IMR-90 (cell line): ENCODE measurements around the gene SDHAF1. TPM values are rescaled to one million over a fixed set of nuclear protein-coding genes. Genes with fewer than 3 reads are reported as not detected.
A peak's percentile ranks its signal among the peaks of the same experiment; 100 is the strongest.

Experiments
- ATAC-seq: fragments of 200-7000 bp; cut with Tn5 transposase; 2 replicates; pipeline ENCODE4 v1.9.1; 2020; ENCODE audit warnings: low read depth, mild to moderate bottlenecking, moderate library complexity
- BruUV-seq: library from RNA; stranded (reverse); fragments of 400-500 nt; replicated peaks from 2 replicates; lab custom pipeline; 2021; lab: Mats Ljungman, UMichigan
- CTCF ChIA-PET: fragments of 300-600 bp; formaldehyde crosslinking; extraction: SDS; loops from one replicate; lab custom pipeline; 2021; ENCODE audit warnings: antibody characterized with exemption; lab: Yijun Ruan, JAX
- POLR2A ChIA-PET: fragments of 300-600 bp; sonication (Branson Sonifier 250); formaldehyde crosslinking; loops from one replicate; lab custom pipeline; 2022; ENCODE audit warnings: antibody characterized with exemption; ENCODE audit not compliant: unreplicated experiment; lab: Charles Lee
- DNase-seq: peaks from one replicate; pipeline ENCODE4 v3.0.0; 2013
- H2AFZ ChIP-seq: replicated peaks from 2 replicates; pipeline ENCODE3; 2013; ENCODE audit warnings: low read length, mild to moderate bottlenecking; ENCODE audit not compliant: poor library complexity
- H2AK5ac ChIP-seq: 2 replicates; pipeline ENCODE4 v1.6.1; 2013; ENCODE audit warnings: low read depth, low read length, inconsistent platforms
- H2AK9ac ChIP-seq: replicated peaks from 2 replicates; pipeline ENCODE3; 2013; ENCODE audit warnings: mild to moderate bottlenecking, low read depth, low read length, moderate library complexity; ENCODE audit not compliant: poor library complexity
- H2BK120ac ChIP-seq: 2 replicates; pipeline ENCODE4 v1.6.1; 2013; ENCODE audit warnings: low read depth, low read length, inconsistent platforms
- H2BK15ac ChIP-seq: 3 replicates; pipeline ENCODE4 v1.6.1; 2013; ENCODE audit warnings: low read depth, low read length, inconsistent platforms
- H2BK20ac ChIP-seq: 2 replicates; pipeline ENCODE4 v1.6.1; 2013; ENCODE audit warnings: low read depth, mild to moderate bottlenecking, inconsistent platforms, low read length, moderate library complexity
- H2BK5ac ChIP-seq: 2 replicates; pipeline ENCODE4 v1.6.1; 2013; ENCODE audit warnings: mild to moderate bottlenecking, low read depth, low read length, inconsistent platforms; ENCODE audit not compliant: poor library complexity, severe bottlenecking
- H3K14ac ChIP-seq: replicated peaks from 2 replicates; pipeline ENCODE4 v1.6.1; 2013; ENCODE audit warnings: low read depth, low read length, inconsistent platforms
- H3K18ac ChIP-seq: 2 replicates; pipeline ENCODE4 v1.6.1; 2013; ENCODE audit warnings: low read depth, low read length, control low read depth
- H3K23ac ChIP-seq: 2 replicates; pipeline ENCODE4 v1.6.1; 2013; ENCODE audit warnings: low read depth, low read length, inconsistent platforms
- H3K27ac ChIP-seq: 2 replicates; pipeline ENCODE4 v1.5.1; 2013; ENCODE audit warnings: mild to moderate bottlenecking, control low read depth, low read length; ENCODE audit not compliant: insufficient read depth
- H3K27me3 ChIP-seq: 2 replicates; pipeline ENCODE4 v1.6.1; 2013; ENCODE audit warnings: low read length; ENCODE audit not compliant: control insufficient read depth, insufficient read depth
- H3K36me3 ChIP-seq: 2 replicates; pipeline ENCODE4 v1.6.1; 2013; ENCODE audit warnings: low read length, mixed read lengths; ENCODE audit not compliant: control insufficient read depth, insufficient read depth
- H3K4ac ChIP-seq: 2 replicates; pipeline ENCODE4 v1.6.1; 2013; ENCODE audit warnings: low read depth, low read length, inconsistent platforms
- H3K4me1 ChIP-seq: 2 replicates; pipeline ENCODE4 v1.6.1; 2013; ENCODE audit warnings: low read length, mixed read lengths; ENCODE audit not compliant: control insufficient read depth, insufficient read depth
- H3K4me2 ChIP-seq: 2 replicates; pipeline ENCODE4 v1.6.1; 2013; ENCODE audit warnings: low read depth, mild to moderate bottlenecking, control low read depth, low read length, moderate library complexity
- H3K4me3 ChIP-seq: 2 replicates; pipeline ENCODE4 v1.5.1; 2013; ENCODE audit warnings: low read depth, mild to moderate bottlenecking, control low read depth, low read length, moderate library complexity; ENCODE audit not compliant: insufficient read depth
- H3K56ac ChIP-seq: 2 replicates; pipeline ENCODE4 v1.6.1; 2013; ENCODE audit warnings: low read length, inconsistent platforms; ENCODE audit not compliant: insufficient read depth; ENCODE audit errors: extremely low read depth
- H3K79me1 ChIP-seq, 2 experiments: 2 replicates each; pipeline ENCODE4 v1.6.1; 2013; ENCODE audit warnings: low read length in 2 of 2, inconsistent platforms in 1 of 2, low read depth in 1 of 2
- H3K9ac ChIP-seq: 2 replicates; pipeline ENCODE4 v1.6.1; 2013; ENCODE audit warnings: low read depth, low read length, control low read depth
- H3K9me1 ChIP-seq: 2 replicates; pipeline ENCODE4 v1.6.1; 2013; ENCODE audit warnings: low read length, inconsistent platforms; ENCODE audit not compliant: insufficient read depth
- H3K9me3 ChIP-seq: 2 replicates; pipeline ENCODE4 v1.6.1; 2013; ENCODE audit warnings: low read length; ENCODE audit not compliant: control insufficient read depth, insufficient read depth
- H4K20me1 ChIP-seq: 2 replicates; pipeline ENCODE4 v1.6.1; 2013; ENCODE audit warnings: low read length, inconsistent platforms; ENCODE audit not compliant: insufficient read depth
- H4K5ac ChIP-seq: 2 replicates; pipeline ENCODE4 v1.6.1; 2013; ENCODE audit warnings: mild to moderate bottlenecking, low read depth, low read length, control low read depth
- H4K8ac ChIP-seq, 2 experiments: 2 replicates each; pipeline ENCODE4 v1.6.1; 2013; ENCODE audit warnings: low read depth in 2 of 2, low read length in 2 of 2, control low read depth in 1 of 2, inconsistent platforms in 1 of 2
- H4K91ac ChIP-seq: 2 replicates; pipeline ENCODE4 v1.6.1; 2013; ENCODE audit warnings: low read depth, low read length, inconsistent platforms; ENCODE audit not compliant: insufficient read depth
- BHLHE40 ChIP-seq: fragments of 150-350 bp; IDR thresholded peaks from 2 replicates; pipeline ENCODE4 v1.6.1; 2016; ENCODE audit warnings: mild to moderate bottlenecking, low read depth, low read length
- CEBPB ChIP-seq: IDR thresholded peaks from 2 replicates; pipeline ENCODE4 v1.6.1; 2012; ENCODE audit warnings: low read depth, low read length, improper control_type of control experiment
- CHD1 ChIP-seq: IDR thresholded peaks from 2 replicates; pipeline ENCODE4 v1.6.1; 2012; ENCODE audit warnings: low read depth, low read length, improper control_type of control experiment
- ELK1 ChIP-seq: fragments of 150-350 bp; IDR thresholded peaks from 2 replicates; pipeline ENCODE4 v1.6.1; 2016; ENCODE audit warnings: low read depth, mild to moderate bottlenecking, low read length, moderate library complexity, borderline replicate concordance
- FOS ChIP-seq: fragments of 150-350 bp; IDR thresholded peaks from 2 replicates; pipeline ENCODE4 v1.6.1; 2016; ENCODE audit warnings: low read depth, low read length
- MAFK ChIP-seq: IDR thresholded peaks from 2 replicates; pipeline ENCODE4 v1.6.1; 2012; ENCODE audit warnings: low read depth, low read length, improper control_type of control experiment
- MAZ ChIP-seq: IDR thresholded peaks from 2 replicates; pipeline ENCODE4 v1.6.1; 2012; ENCODE audit warnings: low read depth, mild to moderate bottlenecking, low read length, improper control_type of control experiment, moderate library complexity, borderline replicate concordance
- MXI1 ChIP-seq: IDR thresholded peaks from 2 replicates; pipeline ENCODE4 v1.6.1; 2012; ENCODE audit warnings: low read depth, mild to moderate bottlenecking, low read length, moderate library complexity, borderline replicate concordance
- POLR2A ChIP-seq: IDR thresholded peaks from 2 replicates; pipeline ENCODE4 v1.6.1; 2012; ENCODE audit warnings: mild to moderate bottlenecking, low read depth, low read length
- RAD21 ChIP-seq: IDR thresholded peaks from 2 replicates; pipeline ENCODE4 v1.6.1; 2012; ENCODE audit warnings: low read length, improper control_type of control experiment
- RFX5 ChIP-seq: IDR thresholded peaks from 2 replicates; pipeline ENCODE4 v1.8.0; 2012; ENCODE audit warnings: low read depth, mild to moderate bottlenecking, low read length, moderate library complexity
- SMC3 ChIP-seq: fragments of 150-350 bp; IDR thresholded peaks from 2 replicates; pipeline ENCODE4 v1.6.1; 2016; ENCODE audit warnings: low read depth, mild to moderate bottlenecking, antibody characterized with exemption, low read length, moderate library complexity
- USF2 ChIP-seq: fragments of 150-350 bp; IDR thresholded peaks from 2 replicates; pipeline ENCODE4 v1.6.1; 2017; ENCODE audit warnings: mild to moderate bottlenecking, antibody characterized with exemption, low read length, low read depth
- WGBS, 2 experiments: methylation state at CpG; one replicate each; pipeline versions ENCODE4 v1.1.5 to v1.1.7; 2013; ENCODE audit warnings: missing lambda C conversion rate in 2 of 2; ENCODE audit not compliant: insufficient read length in 1 of 2; ENCODE audit errors: extremely low coverage in 2 of 2; 5-methylcytosine and 5-hydroxymethylcytosine counted together
- dilution Hi-C: fragments of 300-500 bp; cut with HindIII; formaldehyde crosslinking; loops from one replicate; pipeline ENCODE4 v1.14.3; 2018; ENCODE audit warnings: low sequenced_read_pairs; ENCODE audit not compliant: unreplicated experiment
- in situ Hi-C: fragments of 300-500 bp; cut with MboI; formaldehyde crosslinking; loops from 3 replicates; pipeline ENCODE4 v1.14.3; 2019; ENCODE audit warnings: low sequenced_read_pairs, inconsistent platforms, mixed read lengths
- intact Hi-C: fragments of 100-400 bp; cut with micrococcal nuclease; formaldehyde crosslinking; loops from 2 replicates; pipeline ENCODE4 v1.10.0; 2022
- polyA plus RNA-seq, 3 experiments: library from polyadenylated mRNA; depleted of rRNA; stranded (reverse); fragments of >200 nt; gene quantifications; 2 replicates each; pipeline ENCODE4 v1.2.3, GENCODE V29; 2012; ENCODE audit warnings: low replicate concordance in 1 of 3
- total RNA-seq: library from RNA; depleted of rRNA; stranded (reverse); fragments of >200 nt; gene quantifications from 2 replicates; pipeline ENCODE4 v1.2.3, GENCODE V29; 2012

Gene SDHAF1
- total and polyA plus RNA-seq, 2 of the 4 experiments (the other 2 are of a cell fraction) = 4.8 to 9.9 TPM

- H2BK5ac ChIP-seq = no peak overlapping the region
- WGBS, 2 experiments = 46% methylated on average over 21 of the region's 49 CpGs; no CpG with 5 or more reads in 1 of the 2 experiments
- H2AFZ ChIP-seq = peak overlapping the region; percentile 74
- ChIA-PET CTCF (interaction anchor here (1.4 kb wide), 1 partner anchor 47 kb away, joined by 3 read pairs; no protein-coding TSS in a partner anchor), POLR2A (no interaction called here)
- no peak overlapping the region for H2BK15ac ChIP-seq
- H3K27ac ChIP-seq = no peak overlapping the region
- H2BK20ac ChIP-seq = no peak overlapping the region
- H3K9me3 ChIP-seq = no peaks in the 10 kb centered on the region
- no peak overlapping the region for H2AK5ac ChIP-seq
- H3K27me3 ChIP-seq = no peaks in the 10 kb centered on the region; the same call in 1 of the 2 replicates
- no peak overlapping the region for H3K4me3 ChIP-seq
- peak overlapping the region; percentile 5 to 83; a peak in 2 of 4 replicates for H4K8ac ChIP-seq
- no peak overlapping the region for H3K9ac ChIP-seq
- no TSS peak for BruUV-seq
- DNase-seq = no peak
- no peak overlapping the region for H3K56ac ChIP-seq
- peaks cover 2% of the 10 kb centered on the region; the same call in 1 of the 2 replicates for H3K36me3 ChIP-seq
- dilution Hi-C loops (no loop called here), intact Hi-C loops (loop anchor here (2.0 kb wide), 1 partner anchor 61 kb away; the partner anchor contains the start of genes THAP8 and WDR62), in situ Hi-C loops (no loop called here)
- no peak overlapping the region for H3K4me2 ChIP-seq
- no peak overlapping the region for H2AK9ac ChIP-seq
- H3K4ac ChIP-seq = no peak overlapping the region
- H3K14ac ChIP-seq = no peak overlapping the region
- peaks cover 1% of the 10 kb centered on the region; the same call in 1 of the 2 replicates for H3K4me1 ChIP-seq
- no peak for TF ChIP-seq RAD21
- TF ChIP-seq RFX5 = no peak
- no peak for TF ChIP-seq MAZ
- no peak for TF ChIP-seq CEBPB
- no peak for TF ChIP-seq SMC3
- TF ChIP-seq MAFK = no peak
- no peak for TF ChIP-seq USF2
- TF ChIP-seq CHD1 = no peak
- TF ChIP-seq FOS = no peak
- TF ChIP-seq BHLHE40 = no peak
- no peak for TF ChIP-seq ELK1
- TF ChIP-seq MXI1 = no peak
- no peak for TF ChIP-seq POLR2A
- H3K9me1 ChIP-seq = no peaks in the 10 kb centered on the region; the same call in 1 of the 2 replicates
- H4K20me1 ChIP-seq = peaks cover 8% of the 10 kb centered on the region; the same call in 1 of the 2 replicates
- peaks cover 13 to 34% of the 10 kb centered on the region in 2 experiments; a peak in 3 of 4 replicates for H3K79me1 ChIP-seq
- peak overlapping the region; percentile 32 for H4K5ac ChIP-seq
- no peak overlapping the region for H3K18ac ChIP-seq
- no peak for ATAC-seq
- no peak overlapping the region for H3K23ac ChIP-seq
- H2BK120ac ChIP-seq = no peak overlapping the region
- no peak overlapping the region for H4K91ac ChIP-seq
Measured at GRCh38 chr19:35993923-35994598, 927 bp upstream of the SDHAF1 start.
